Duodenal mucosa (tissue), 2 donors: Measurements from ENCODE around the gene DIP2C.

Source experiments
- H3K27ac ChIP-seq: one replicate; pipeline ENCODE4 v1.7.0; 2013; ENCODE audit warnings: low read depth, low read length
- H3K27me3 ChIP-seq, 2 donors: one replicate each; pipeline ENCODE4 v1.7.0; 2013; ENCODE audit warnings: low read length in 2 of 2, control low read depth in 1 of 2; ENCODE audit not compliant: insufficient read depth in 2 of 2, control insufficient read depth in 1 of 2
- H3K36me3 ChIP-seq, 2 donors: one replicate each; pipeline ENCODE4 v1.7.0; 2013; ENCODE audit warnings: low read length in 2 of 2, control low read depth in 1 of 2; ENCODE audit not compliant: insufficient read depth in 2 of 2, control insufficient read depth in 1 of 2
- H3K4me1 ChIP-seq, 2 donors: one replicate each; pipeline ENCODE4 v1.7.0; 2013; ENCODE audit warnings: low read length in 2 of 2, control low read depth in 1 of 2; ENCODE audit not compliant: insufficient read depth in 2 of 2, control insufficient read depth in 1 of 2
- H3K4me3 ChIP-seq, 2 donors: one replicate each; pipeline ENCODE4 v1.7.0; 2013; ENCODE audit warnings: low read length in 2 of 2, low read depth in 1 of 2
- H3K9ac ChIP-seq, 2 donors: one replicate each; pipeline ENCODE4 v1.7.0; 2013; ENCODE audit warnings: low read length in 2 of 2, low read depth in 1 of 2
- H3K9me3 ChIP-seq, 2 donors: one replicate each; pipeline ENCODE4 v1.7.0; 2013; ENCODE audit warnings: low read length in 2 of 2, control low read depth in 1 of 2; ENCODE audit not compliant: control insufficient read depth in 1 of 2

Gene DIP2C

DNA sequence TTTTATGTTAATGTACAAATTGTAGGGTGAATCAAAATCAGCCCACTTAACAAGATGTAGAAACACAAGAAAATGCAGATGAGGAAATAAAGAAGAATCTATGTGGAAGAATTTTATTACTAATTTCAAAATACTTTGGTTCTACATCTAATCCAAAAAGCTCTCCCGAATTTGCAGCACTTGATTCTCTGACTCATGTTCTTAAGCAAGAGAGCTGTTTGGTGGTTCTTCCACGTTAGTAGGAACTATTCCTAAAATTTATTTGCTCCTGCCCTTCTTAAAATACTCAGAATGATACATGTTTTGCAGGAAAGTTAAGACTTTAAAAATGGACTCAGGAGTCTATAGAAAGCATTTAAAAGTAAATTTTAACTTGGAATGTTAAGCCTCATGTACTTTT is 462.5 kb downstream of the DIP2C start:
- Histone ChIP-seq H3K36me3 (no peaks in the 10 kb centered on the region), H3K27ac (no peak overlapping the region), H3K4me1 (no peaks in the 10 kb centered on the region), H3K9ac (no peak overlapping the region), H3K27me3 (no peaks in the 10 kb centered on the region), H3K4me3 (no peak overlapping the region), H3K9me3 (no peaks in the 10 kb centered on the region)

- H3K36me3 ChIP-seq = no peaks in the 10 kb centered on the region
- H3K9me3 ChIP-seq = no peaks in the 10 kb centered on the region
- no peak overlapping the region for H3K4me3 ChIP-seq
- no peaks in the 10 kb centered on the region for H3K27me3 ChIP-seq
- no peak overlapping the region for H3K27ac ChIP-seq
- H3K9ac ChIP-seq = no peak overlapping the region
- H3K4me1 ChIP-seq = no peaks in the 10 kb centered on the region
Measured at GRCh38 chr10:226018-226417, 463.4 kb downstream of the DIP2C start.

DNA sequence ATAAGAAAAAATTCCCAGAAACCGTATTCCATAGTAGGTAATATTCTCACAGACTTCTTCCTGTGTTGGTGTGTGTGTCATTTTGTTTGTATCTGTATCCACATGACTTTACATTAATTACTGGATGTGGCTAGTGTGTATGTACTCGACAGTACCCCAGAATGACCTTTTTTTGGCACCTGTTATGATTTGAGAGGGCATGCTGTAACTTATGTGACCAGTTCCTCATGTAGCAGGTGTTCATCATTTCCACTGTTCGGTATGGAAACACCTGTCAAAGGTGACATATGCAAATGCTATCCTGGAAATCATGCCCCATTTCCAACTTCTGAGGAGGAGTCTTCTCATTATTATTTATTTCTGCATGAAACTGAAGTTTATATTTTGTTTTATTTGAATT is 464.9 kb downstream of the DIP2C start:
- Histone ChIP-seq H3K9me3 (no peaks in the 10 kb centered on the region), H3K27ac (no peak overlapping the region), H3K27me3 (no peaks in the 10 kb centered on the region), H3K4me3 (no peak overlapping the region), H3K9ac (no peak overlapping the region), H3K4me1 (no peaks in the 10 kb centered on the region), H3K36me3 (no peaks in the 10 kb centered on the region)
